ENCODE data around the gene SCARB1. TPM values are rescaled to one million over a fixed set of nuclear protein-coding genes. Genes with fewer than 3 reads are reported as not detected.
A peak's percentile ranks its signal among the peaks of the same experiment; 100 is the strongest.

The SCARB1 gene
- total and polyA plus RNA-seq, 2 of the 13 experiments (the other 11 are each of a cell fraction or from before 2014, with no cell fraction given): 63.4 to 160 TPM

DNA sequence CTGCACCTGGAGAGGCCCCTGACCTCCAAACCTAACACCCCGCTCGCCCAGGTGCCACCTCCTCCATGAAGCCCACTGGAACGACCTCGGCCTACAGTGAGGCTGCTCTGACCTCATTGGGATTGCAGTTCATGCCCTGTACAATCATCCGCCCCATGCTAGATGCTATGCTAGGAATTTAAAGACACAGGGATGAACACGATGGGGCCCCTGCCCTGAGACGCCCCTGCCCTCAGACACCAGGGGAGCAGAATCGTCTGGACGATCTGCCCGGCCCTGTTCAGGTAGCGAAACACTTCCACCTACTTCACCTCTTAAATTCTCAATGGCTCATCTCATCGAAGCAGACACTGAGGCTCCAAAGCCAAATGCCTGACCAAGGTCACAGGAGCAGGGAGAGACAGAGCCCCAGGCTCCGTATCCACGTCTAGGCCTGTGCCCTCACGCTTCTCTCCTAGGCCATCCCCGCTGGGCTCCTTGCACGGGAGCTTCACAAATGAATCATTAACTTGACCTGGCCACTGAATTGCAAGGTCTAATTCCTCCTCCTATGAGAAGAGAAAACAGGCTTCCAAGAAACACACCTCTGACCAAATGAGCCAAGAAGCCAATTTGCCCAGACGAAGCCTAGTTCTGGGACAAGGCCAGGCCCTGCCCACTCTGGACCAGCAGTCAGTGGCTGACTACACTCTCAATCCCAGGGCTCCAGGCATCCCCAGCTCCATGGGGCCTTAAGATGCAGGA lies 35.2 kb downstream of the SCARB1 start (continued):
- TF ChIP-seq TP53 (CRISPR knock-in tag; conservative IDR thresholded peaks at IDR 0.05) (no peak), ZNF746 (CRISPR knock-in tag; IDR thresholded peaks at IDR 0.05) (no peak), ZNF75D (CRISPR knock-in tag; IDR thresholded peaks at IDR 0.05; ENCODE audit: borderline replicate concordance) (no peak), KMT2A (CRISPR knock-in tag; IDR thresholded peaks at IDR 0.05) (peak; percentile 50; the same call in 1 of the 2 replicates), ZBTB8A (CRISPR knock-in tag; IDR thresholded peaks at IDR 0.05; ENCODE audit: borderline replicate concordance, low read depth) (no peak; the same call in 1 of the 2 replicates), ZNF782 (CRISPR knock-in tag; IDR thresholded peaks at IDR 0.05; ENCODE audit: borderline replicate concordance) (no peak; the same call in 1 of the 2 replicates), ZNF589 (CRISPR knock-in tag; conservative IDR thresholded peaks at IDR 0.05) (no peak), ZNF766 (CRISPR knock-in tag; IDR thresholded peaks at IDR 0.05; ENCODE audit: borderline replicate concordance) (peak; percentile 51; the same call in 1 of the 2 replicates), ATAD3A (CRISPR knock-in tag; IDR thresholded peaks at IDR 0.05) (no peak), STAT6 (CRISPR knock-in tag; IDR thresholded peaks at IDR 0.05; ENCODE audit: borderline replicate concordance) (no peak), HOXA9 (CRISPR knock-in tag; IDR thresholded peaks at IDR 0.05; ENCODE audit: borderline replicate concordance) (no peak), FOXO4 (CRISPR knock-in tag; conservative IDR thresholded peaks at IDR 0.05) (0 out of 2 replicates have a peak, but pooled peaks have one; percentile 34), ZNF788 (CRISPR knock-in tag; IDR thresholded peaks at IDR 0.05; ENCODE audit: borderline replicate concordance) (no peak), ZNF558 (CRISPR knock-in tag; IDR thresholded peaks at IDR 0.05; ENCODE audit: borderline replicate concordance) (no peak), ZSCAN12 (CRISPR knock-in tag; IDR thresholded peaks at IDR 0.05) (no peak), TOPORS (CRISPR knock-in tag; IDR thresholded peaks at IDR 0.05) (no peak), SOX6 (IDR thresholded peaks at IDR 0.05) (no peak), SOX6 (CRISPR knock-in tag; IDR thresholded peaks at IDR 0.05) (peak; percentile 17; the same call in 1 of the 2 replicates), ZNF747 (CRISPR knock-in tag; IDR thresholded peaks at IDR 0.05; ENCODE audit: borderline replicate concordance) (no peak), CEBPG (CRISPR knock-in tag; IDR thresholded peaks at IDR 0.05) (no peak; the same call in 1 of the 2 replicates), HINFP (CRISPR knock-in tag; IDR thresholded peaks at IDR 0.05; ENCODE audit: low read depth) (no peak), REPIN1 (CRISPR knock-in tag; IDR thresholded peaks at IDR 0.05; ENCODE audit: borderline replicate concordance, low read depth) (no peak)
- TF ChIP-seq, protein P1, sequence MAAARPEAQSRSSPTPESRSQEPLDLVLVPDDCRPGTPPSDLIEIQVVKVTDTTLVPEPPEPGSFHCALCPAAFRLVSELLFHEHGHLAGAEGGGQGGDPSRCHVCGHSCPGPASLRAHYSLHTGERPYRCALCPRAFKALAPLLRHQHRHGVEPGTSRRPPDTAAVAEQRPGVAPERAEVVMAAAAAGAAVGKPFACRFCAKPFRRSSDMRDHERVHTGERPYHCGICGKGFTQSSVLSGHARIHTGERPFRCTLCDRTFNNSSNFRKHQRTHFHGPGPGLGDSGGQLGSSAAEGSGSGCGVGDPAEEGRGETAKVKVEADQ (CRISPR knock-in tag; IDR thresholded peaks at IDR 0.05; ENCODE audit: borderline replicate concordance): no peak
